K562 (cell line): ENCODE measurements around the gene MED29. TPM values are rescaled to one million over a fixed set of nuclear protein-coding genes. Genes with fewer than 3 reads are reported as not detected.

Experiments used
- ATAC-seq: fragments of 200-7000 bp; cut with Tn5 transposase; 3 replicates; pipeline ENCODE4 v1.9.1; 2020; ENCODE audit warnings: moderate library complexity
- BruUV-seq: library from RNA; stranded (reverse); fragments of 400-500 nt; replicated peaks from 2 replicates; lab custom pipeline; 2021; lab: Mats Ljungman, UMichigan
- CTCF ChIA-PET: fragments of 300-600 bp; formaldehyde crosslinking; extraction: SDS; loops from one replicate; lab custom pipeline; 2021; ENCODE audit warnings: low intra/inter-chr PET ratio; lab: Yijun Ruan, JAX
- POLR2A ChIA-PET: fragments of 300-600, 350-650 bp; sonication (Branson Sonifier 250); formaldehyde crosslinking; extraction: SDS; loops from one replicate; lab custom pipeline; 2021; ENCODE audit warnings: antibody characterized with exemption, inconsistent platforms; lab: Yijun Ruan, JAX
- DNase-seq, 4 experiments: peaks; one replicate each; pipeline versions ENCODE4 v3.0.0 to v3.0.0-alpha.2; 2011 to 2018; ENCODE audit warnings: low spot score in 3 of 4, mixed read lengths in 3 of 4; ENCODE audit errors: extremely low read depth in 1 of 4
- FAIRE-seq: peaks from 2 replicates; lab custom pipeline; 2011; peaks lifted over from hg19 to GRCh38; lab: Jason Lieb, UNC
- H2AFZ ChIP-seq: 2 replicates; pipeline ENCODE4 v1.6.0; 2011; ENCODE audit warnings: low read depth, low read length, control low read depth, inconsistent platforms
- H3K27ac ChIP-seq: fragments of 200-600 bp; 3 replicates; pipeline ENCODE4 v1.8.0; 2011; ENCODE audit warnings: low read depth, mild to moderate bottlenecking, control low read depth, inconsistent platforms, low read length, moderate library complexity, mixed read lengths; ENCODE audit errors: extremely low read depth
- H3K27me3 ChIP-seq, 2 experiments: fragments of 300-600 bp in 1 of 2; 2 replicates in 1 of 2; 3 replicates in 1 of 2; pipeline versions ENCODE4 v1.6.0 to v1.8.0; 2011; ENCODE audit warnings: inconsistent platforms in 2 of 2, low read length in 2 of 2, mild to moderate bottlenecking in 1 of 2, mixed read lengths in 1 of 2, moderate library complexity in 1 of 2; ENCODE audit not compliant: control insufficient read depth in 2 of 2, insufficient read depth in 2 of 2
- H3K36me3 ChIP-seq: fragments of 300-600 bp; 3 replicates; pipeline ENCODE4 v1.8.0; 2011; ENCODE audit warnings: mild to moderate bottlenecking, low read length, inconsistent platforms; ENCODE audit not compliant: control insufficient read depth, insufficient read depth
- H3K4me1 ChIP-seq, 2 experiments: fragments of 200-600 bp in 1 of 2; replicated peaks in 1 of 2; 2 replicates in 1 of 2; 3 replicates in 1 of 2; pipeline versions ENCODE4 v1.5.1 to v1.8.0; 2011; ENCODE audit warnings: inconsistent platforms in 2 of 2, low read length in 2 of 2, mild to moderate bottlenecking in 1 of 2, mixed read lengths in 1 of 2, moderate library complexity in 1 of 2; ENCODE audit not compliant: control insufficient read depth in 2 of 2, insufficient read depth in 2 of 2
- H3K4me2 ChIP-seq: 2 replicates; pipeline ENCODE4 v1.6.1; 2011; ENCODE audit warnings: low read length, control low read depth, inconsistent platforms, mixed read lengths; ENCODE audit not compliant: insufficient read depth
- H3K4me3 ChIP-seq: fragments of 200-600 bp; sonication (generic), shearing (Covaris generic); 2 replicates; pipeline ENCODE4 v1.5.1; 2016; ENCODE audit warnings: control low read depth, inconsistent platforms
- H3K79me2 ChIP-seq: fragments of 200-600 bp; 3 replicates; pipeline ENCODE4 v1.8.0; 2011; ENCODE audit warnings: low read length, inconsistent platforms; ENCODE audit not compliant: control insufficient read depth, insufficient read depth
- H3K9ac ChIP-seq, 2 experiments: 2 replicates each; pipeline versions ENCODE4 v1.6.0 to v1.6.1; 2011; ENCODE audit warnings: low read depth in 2 of 2, low read length in 2 of 2, control low read depth in 1 of 2, inconsistent platforms in 1 of 2, mild to moderate bottlenecking in 1 of 2, mixed read lengths in 1 of 2; ENCODE audit not compliant: insufficient read depth in 1 of 2
- H3K9me1 ChIP-seq: one replicate; pipeline ENCODE4 v1.6.0; 2011; ENCODE audit warnings: inconsistent platforms, mild to moderate bottlenecking, low read length, moderate library complexity; ENCODE audit not compliant: control insufficient read depth, insufficient read depth
- H3K9me3 ChIP-seq: replicated peaks from 2 replicates; pipeline ENCODE4 v1.5.1; 2011; ENCODE audit warnings: low read depth, low read length, inconsistent platforms; ENCODE audit not compliant: control insufficient read depth, insufficient read depth
- H4K20me1 ChIP-seq: replicated peaks from 2 replicates; pipeline ENCODE4 v1.6.1; 2011; ENCODE audit warnings: low read length, inconsistent platforms, mixed read lengths; ENCODE audit not compliant: control insufficient read depth, insufficient read depth
- CBFB ChIP-seq: sonication (generic); formaldehyde crosslinking; IDR thresholded peaks from 2 replicates; pipeline ENCODE4 v1.4.0; 2020; ENCODE audit warnings: mild to moderate bottlenecking, missing genetic modification reagents
- CREB1 ChIP-seq, 2 experiments: sonication (generic) in 1 of 2; formaldehyde crosslinking in 1 of 2; IDR thresholded peaks; 2 replicates each; pipeline versions ENCODE4 v1.6.1 to v1.8.0; 2012 to 2022; ENCODE audit warnings: inconsistent platforms in 1 of 2, mild to moderate bottlenecking in 1 of 2, missing genetic modification reagents in 1 of 2, moderate library complexity in 1 of 2
- ETS2 ChIP-seq: IDR thresholded peaks from 2 replicates; pipeline ENCODE4 v1.6.1; 2016; ENCODE audit warnings: borderline replicate concordance, missing genetic modification characterization, mild to moderate bottlenecking, moderate library complexity, missing compliant biosample characterization; ENCODE audit not compliant: poor library complexity, severe bottlenecking
- FIP1L1 ChIP-seq: fragments of 200-400 bp; formaldehyde crosslinking; IDR thresholded peaks from 2 replicates; pipeline ENCODE4 v1.6.1; 2018; ENCODE audit warnings: mild to moderate bottlenecking, low read depth, low read length; ENCODE audit not compliant: poor library complexity, severe bottlenecking
- FOXP1 ChIP-seq: sonication (generic); formaldehyde crosslinking; IDR thresholded peaks from 2 replicates; pipeline ENCODE4 v1.8.0; 2022; ENCODE audit warnings: mild to moderate bottlenecking, missing genetic modification reagents
- HDAC1 ChIP-seq, 2 experiments: fragments of 450-650 bp; IDR thresholded peaks; 2 replicates each; pipeline ENCODE4 v1.6.1; 2016 to 2017; ENCODE audit warnings: inconsistent platforms in 1 of 2, mild to moderate bottlenecking in 1 of 2, moderate library complexity in 1 of 2
- JUN ChIP-seq, 2 experiments: sonication (generic) in 1 of 2; formaldehyde crosslinking in 1 of 2; IDR thresholded peaks; 2 replicates each; pipeline versions ENCODE4 v1.6.1 to v1.8.0; 2012 to 2022; ENCODE audit warnings: borderline replicate concordance in 2 of 2, mild to moderate bottlenecking in 2 of 2, improper control_type of control experiment in 1 of 2, low read depth in 1 of 2, low read length in 1 of 2, missing genetic modification reagents in 1 of 2
- NCOR1 ChIP-seq: fragments of 450-650 bp; IDR thresholded peaks from 2 replicates; pipeline ENCODE4 v1.6.1; 2016; ENCODE audit warnings: mild to moderate bottlenecking, moderate library complexity
- PHF8 ChIP-seq: fragments of 200-600 bp; sonication (generic); IDR thresholded peaks from 2 replicates; pipeline ENCODE4 v1.6.1; 2012; ENCODE audit warnings: mixed run types, mild to moderate bottlenecking, inconsistent platforms, low read length, moderate library complexity, borderline replicate concordance
- RBFOX2 ChIP-seq: fragments of 200-400 bp; formaldehyde crosslinking; IDR thresholded peaks from 2 replicates; pipeline ENCODE4 v1.6.1; 2017; ENCODE audit warnings: low read depth, mild to moderate bottlenecking, low read length, moderate library complexity
- SAP30 ChIP-seq: fragments of 200-600 bp; sonication (generic); IDR thresholded peaks from 2 replicates; pipeline ENCODE4 v1.6.1; 2012; ENCODE audit warnings: borderline replicate concordance, low read depth, mild to moderate bottlenecking, moderate library complexity, low read length, control low read depth, inconsistent platforms; ENCODE audit not compliant: insufficient read depth, poor library complexity, severe bottlenecking
- SIN3B ChIP-seq: fragments of 450-650 bp; IDR thresholded peaks from 2 replicates; pipeline ENCODE4 v1.6.1; 2017; ENCODE audit warnings: low read depth, mild to moderate bottlenecking, moderate library complexity
- SMARCA5 ChIP-seq: fragments of 450-650 bp; IDR thresholded peaks from 2 replicates; pipeline ENCODE4 v1.6.1; 2016
- XRCC5 ChIP-seq: fragments of 200-400 bp; formaldehyde crosslinking; IDR thresholded peaks from 2 replicates; pipeline ENCODE4 v1.6.1; 2017; ENCODE audit warnings: low read depth, mild to moderate bottlenecking, low read length
- ZFX ChIP-seq: sonication (generic); formaldehyde crosslinking; IDR thresholded peaks from 2 replicates; pipeline ENCODE4 v1.8.0; 2022; ENCODE audit warnings: mild to moderate bottlenecking, missing genetic modification reagents, moderate library complexity
- ZNF165 ChIP-seq: fragments of 250-450 bp; sonication (Bioruptor Pico); IDR thresholded peaks from 2 replicates; pipeline ENCODE4 v1.4.0; 2020; ENCODE audit warnings: borderline replicate concordance
- ZNF561 ChIP-seq: fragments of 450-650 bp; formaldehyde crosslinking; conservative IDR thresholded peaks from 2 replicates; pipeline ENCODE4 v1.4.0; 2020; ENCODE audit warnings: mild to moderate bottlenecking, moderate library complexity
- WGBS: fragments of 100-300 bp; shearing (Covaris generic); methylation state at CpG from one replicate; pipeline ENCODE4 v1.1.6; 2016; ENCODE audit warnings: low coverage, mixed read lengths; ENCODE audit not compliant: insufficient coverage; ENCODE audit errors: missing lambda C conversion rate; 5-methylcytosine and 5-hydroxymethylcytosine counted together
- in situ Hi-C: fragments of 300-500 bp; cut with MboI; formaldehyde crosslinking; loops from 4 replicates; pipeline ENCODE4 v1.15.0; 2018; ENCODE audit warnings: inconsistent platforms, mixed read lengths
- intact Hi-C: fragments of 100-400 bp; cut with micrococcal nuclease; formaldehyde crosslinking; loops from 2 replicates; pipeline ENCODE4 v1.14.2; 2022
- polyA plus RNA-seq, 8 experiments: library from polyadenylated mRNA; depleted of rRNA in 4 of 8; stranded (reverse) in 5 of 8; unstranded in 3 of 8; fragments of >200 nt; fragmentation: Nextera tagmentation in 2 of 8; fragmentation: Illumina TruSeq in 1 of 8; extraction: Ambion mirVana in 2 of 8; extraction: Trizol in 1 of 8; gene quantifications; 2 replicates each; pipeline versions ENCODE4 v1.2.1 to v1.2.3, GENCODE V29; 2011 to 2014; ENCODE audit warnings: inconsistent platforms in 1 of 8, missing spikeins in 1 of 8
- total RNA-seq, 7 experiments: library from RNA; depleted of rRNA in 6 of 7; stranded (reverse); fragments of >200 nt in 6 of 7; fragmentation: Illumina TruSeq in 2 of 7; extraction: Trizol in 2 of 7; gene quantifications; 2 replicates each; pipeline versions ENCODE4 v1.2.1 to v1.2.3, GENCODE V29; 2011 to 2021; ENCODE audit warnings: low replicate concordance in 1 of 7
- TF ChIP-seq, protein P1 (sequence below), 3 experiments: IDR thresholded peaks in 2 of 3; conservative IDR thresholded peaks in 1 of 3; 2 replicates each; pipeline ENCODE4 v1.5.1; 2011 to 2012; ENCODE audit warnings: low read length in 3 of 3, mild to moderate bottlenecking in 3 of 3, control low read depth in 2 of 3, improper control_type of control experiment in 1 of 3, inconsistent platforms in 1 of 3, low read depth in 1 of 3, mixed read lengths in 1 of 3, moderate library complexity in 1 of 3; ENCODE audit not compliant: insufficient read depth in 2 of 3
- TF ChIP-seq, protein P2 (sequence below): sonication (generic); formaldehyde crosslinking; IDR thresholded peaks from 2 replicates; pipeline ENCODE4 v1.9.0; 2022; ENCODE audit warnings: mild to moderate bottlenecking, missing genetic modification reagents

MED29 gene
- total and polyA plus RNA-seq, 9 of the 15 experiments (the other 6 are each of a cell fraction or from before 2014, with no cell fraction given): 1.8 to 22.6 (median 12.4) TPM

DNA sequence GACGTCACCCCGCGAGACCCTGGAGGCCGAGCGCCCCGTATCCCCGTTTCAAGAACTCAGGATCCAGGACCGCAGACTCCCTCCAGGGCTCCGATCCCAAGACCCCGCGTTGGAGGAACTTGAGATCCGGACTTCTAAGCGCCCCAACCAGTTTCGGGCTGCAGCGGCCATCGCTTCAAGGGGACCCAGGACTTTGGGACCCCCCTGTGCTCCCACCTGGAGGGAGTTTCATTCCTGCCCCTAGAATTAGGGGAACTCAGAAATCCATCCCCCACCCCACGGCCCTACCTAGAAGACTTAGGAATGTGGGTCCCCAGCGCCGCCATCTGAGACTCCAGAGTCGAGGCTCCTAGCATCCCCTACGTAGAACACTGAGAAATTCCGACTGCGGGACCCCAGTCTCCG is 21.7 kb downstream of the MED29 start:
- no peak for FAIRE-seq
- ChIA-PET CTCF (interaction anchor here (0.7 to 3.7 kb wide), 7 partner anchors 11 to 302 kb away, joined by 3 to 74 read pairs (median 4); no protein-coding TSS in a partner anchor), POLR2A (interaction anchor here (0.6 to 1.7 kb wide), 5 partner anchors 11 to 23 kb away, joined by 3 to 15 read pairs (median 5); partner anchors contain the start of genes MED29, PAF1 and RPS16)
- peaks cover 36 to 75% of the 10 kb centered on the region in 2 experiments for H3K4me1 ChIP-seq
- DNase-seq: peak in 1 of 4 experiments; percentile 22
- no peak for ATAC-seq
- peak overlapping the region; percentile 77 for H3K4me2 ChIP-seq
- intact Hi-C loops (loop anchor here (1.0 to 5.0 kb wide), 3 partner anchors 16 to 291 kb away; no protein-coding TSS in a partner anchor), in situ Hi-C loops (no loop called here)
- H3K9me1 ChIP-seq: no peaks in the 10 kb centered on the region
- H3K36me3 ChIP-seq: peaks cover 23% of the 10 kb centered on the region; the same call in 2 of the 3 replicates
- peak overlapping the region; percentile 71 for H3K4me3 ChIP-seq
- peak overlapping the region; percentile 86 to 97 for H3K9ac ChIP-seq
- peak overlapping the region; percentile 84 for H3K27ac ChIP-seq
- peak overlapping the region; percentile 78 for H2AFZ ChIP-seq
- no TSS peak for BruUV-seq
- H3K27me3 ChIP-seq: no peaks in the 10 kb centered on the region
- H3K9me3 ChIP-seq: no peaks in the 10 kb centered on the region
- H4K20me1 ChIP-seq: peaks cover 4% of the 10 kb centered on the region; the same call in 1 of the 2 replicates
- H3K79me2 ChIP-seq: peaks cover 50% of the 10 kb centered on the region
- WGBS: 0% methylated on average over 21 of the region's 24 CpGs
- TF ChIP-seq CBFB (CRISPR knock-in tag) (no peak), SAP30 (peak; percentile 20), JUN (IDR thresholded peaks at IDR 0.05; ENCODE audit: borderline replicate concordance, low read depth, low read length) (no peak), JUN (CRISPR knock-in tag; IDR thresholded peaks at IDR 0.05; ENCODE audit: borderline replicate concordance) (0 out of 2 replicates have a peak, but pooled peaks have one; percentile 38), HDAC1 (IDR thresholded peaks at IDR 0.05) (0 out of 4 replicates have a peak, but pooled peaks of 1 of the 2 experiments have one; percentile 6), CREB1 (IDR thresholded peaks at IDR 0.05) (no peak), CREB1 (CRISPR knock-in tag; IDR thresholded peaks at IDR 0.05) (peak; percentile 40; the same call in 1 of the 2 replicates), SMARCA5 (0 out of 2 replicates have a peak, but pooled peaks have one; percentile 28), XRCC5 (0 out of 2 replicates have a peak, but pooled peaks have one; percentile 5), RBFOX2 (peak; percentile 64), SIN3B (peak; percentile 6; the same call in 1 of the 2 replicates), ZNF561 (CRISPR knock-in tag) (no peak), NCOR1 (0 out of 2 replicates have a peak, but pooled peaks have one; percentile 5), FOXP1 (CRISPR knock-in tag) (peak; percentile 75; the same call in 1 of the 2 replicates), PHF8 (peak; percentile 29; the same call in 1 of the 2 replicates), ZFX (CRISPR knock-in tag) (peak; percentile 39; the same call in 1 of the 2 replicates), FIP1L1 (no peak), ETS2 (no peak), ZNF165 (CRISPR knock-in tag) (0 out of 2 replicates have a peak, but pooled peaks have one; percentile 45)
- TF ChIP-seq, protein P1, sequence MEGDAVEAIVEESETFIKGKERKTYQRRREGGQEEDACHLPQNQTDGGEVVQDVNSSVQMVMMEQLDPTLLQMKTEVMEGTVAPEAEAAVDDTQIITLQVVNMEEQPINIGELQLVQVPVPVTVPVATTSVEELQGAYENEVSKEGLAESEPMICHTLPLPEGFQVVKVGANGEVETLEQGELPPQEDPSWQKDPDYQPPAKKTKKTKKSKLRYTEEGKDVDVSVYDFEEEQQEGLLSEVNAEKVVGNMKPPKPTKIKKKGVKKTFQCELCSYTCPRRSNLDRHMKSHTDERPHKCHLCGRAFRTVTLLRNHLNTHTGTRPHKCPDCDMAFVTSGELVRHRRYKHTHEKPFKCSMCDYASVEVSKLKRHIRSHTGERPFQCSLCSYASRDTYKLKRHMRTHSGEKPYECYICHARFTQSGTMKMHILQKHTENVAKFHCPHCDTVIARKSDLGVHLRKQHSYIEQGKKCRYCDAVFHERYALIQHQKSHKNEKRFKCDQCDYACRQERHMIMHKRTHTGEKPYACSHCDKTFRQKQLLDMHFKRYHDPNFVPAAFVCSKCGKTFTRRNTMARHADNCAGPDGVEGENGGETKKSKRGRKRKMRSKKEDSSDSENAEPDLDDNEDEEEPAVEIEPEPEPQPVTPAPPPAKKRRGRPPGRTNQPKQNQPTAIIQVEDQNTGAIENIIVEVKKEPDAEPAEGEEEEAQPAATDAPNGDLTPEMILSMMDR (IDR thresholded peaks at IDR 0.05 in 2 of 3, conservative IDR thresholded peaks at IDR 0.05 in 1 of 3; ENCODE audit: insufficient read depth in 2 of 3, low read depth in 1 of 3, low read length in 3 of 3): peak in 1 of 3 experiments; percentile 86; a peak in 1 of 6 replicates
- TF ChIP-seq, protein P2, sequence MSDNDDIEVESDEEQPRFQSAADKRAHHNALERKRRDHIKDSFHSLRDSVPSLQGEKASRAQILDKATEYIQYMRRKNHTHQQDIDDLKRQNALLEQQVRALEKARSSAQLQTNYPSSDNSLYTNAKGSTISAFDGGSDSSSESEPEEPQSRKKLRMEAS (CRISPR knock-in tag): peak; percentile 24; the same call in 1 of the 2 replicates
